Muscle layer of duodenum (tissue), 2 donors: ENCODE results near the gene CTDP1.
A peak's percentile ranks its signal among the peaks of the same experiment; 100 is the strongest.
"Not testable (repeated sequence)": the region's sequence is repeated elsewhere in the genome, so short reads cannot be mapped to it uniquely, and the experiment has no call there.

Source experiments
- H3K27ac ChIP-seq: one replicate; pipeline ENCODE4 v1.7.0; 2013; ENCODE audit warnings: mild to moderate bottlenecking, low read length
- H3K27me3 ChIP-seq: one replicate; pipeline ENCODE4 v1.7.0; 2013; ENCODE audit warnings: low read depth, mild to moderate bottlenecking, control low read depth, low read length
- H3K36me3 ChIP-seq, 2 donors: one replicate each; pipeline ENCODE4 v1.7.0; 2013; ENCODE audit warnings: low read length in 2 of 2, control low read depth in 1 of 2, mild to moderate bottlenecking in 1 of 2; ENCODE audit not compliant: insufficient read depth in 2 of 2, control insufficient read depth in 1 of 2
- H3K4me1 ChIP-seq, 2 donors: one replicate each; pipeline ENCODE4 v1.7.0; 2013; ENCODE audit warnings: low read length in 2 of 2, mild to moderate bottlenecking in 2 of 2, control low read depth in 1 of 2, moderate library complexity in 1 of 2; ENCODE audit not compliant: insufficient read depth in 2 of 2, control insufficient read depth in 1 of 2
- H3K4me3 ChIP-seq, 2 donors: one replicate each; pipeline ENCODE4 v1.7.0; 2013; ENCODE audit warnings: low read length in 2 of 2, low read depth in 1 of 2, mild to moderate bottlenecking in 1 of 2
- H3K9me3 ChIP-seq, 2 donors: one replicate each; pipeline ENCODE4 v1.7.0; 2013; ENCODE audit warnings: low read length in 2 of 2, control low read depth in 1 of 2, mild to moderate bottlenecking in 1 of 2; ENCODE audit not compliant: control insufficient read depth in 1 of 2
- donor health status: healthy.

CTDP1 gene

DNA sequence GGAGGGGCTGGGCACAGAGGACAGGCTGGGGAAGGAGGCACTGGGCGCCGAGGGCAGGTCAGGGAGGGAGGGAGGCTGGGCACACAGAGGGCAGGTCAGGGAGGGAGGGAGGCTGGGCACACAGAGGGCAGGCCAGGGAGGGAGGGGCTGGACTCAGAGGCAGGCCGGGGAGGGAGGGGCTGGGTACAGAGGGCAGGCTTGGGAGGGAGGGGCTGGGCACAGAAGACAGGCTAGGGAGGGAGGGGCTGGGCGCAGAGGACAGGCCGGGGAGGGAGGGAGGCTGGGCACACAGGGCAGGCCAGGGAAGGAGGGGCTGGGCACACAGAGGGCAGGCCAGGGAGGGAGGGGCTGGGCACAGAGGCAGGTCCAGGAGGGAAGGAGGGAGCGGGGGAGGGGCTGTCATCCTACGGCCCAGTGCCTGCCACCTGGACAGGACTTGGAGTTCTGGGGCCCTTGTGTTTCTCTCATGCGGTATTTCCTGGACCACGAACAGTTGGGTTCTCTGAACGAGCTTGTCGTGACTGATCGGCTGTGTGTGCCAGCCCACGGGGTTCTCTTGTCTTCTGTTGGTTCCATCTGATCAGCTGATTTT is 71.5 kb downstream of the CTDP1 start:
- Histone ChIP-seq H3K36me3 (peaks cover 16 to 55% of the 10 kb centered on the region in 2 donors), H3K9me3 (no peaks in the 10 kb centered on the region), H3K27me3 (no peaks in the 10 kb centered on the region), H3K4me3 (no peak overlapping the region), H3K27ac (peak overlapping the region; percentile 59), H3K4me1 (no peaks in the 10 kb centered on the region)

DNA sequence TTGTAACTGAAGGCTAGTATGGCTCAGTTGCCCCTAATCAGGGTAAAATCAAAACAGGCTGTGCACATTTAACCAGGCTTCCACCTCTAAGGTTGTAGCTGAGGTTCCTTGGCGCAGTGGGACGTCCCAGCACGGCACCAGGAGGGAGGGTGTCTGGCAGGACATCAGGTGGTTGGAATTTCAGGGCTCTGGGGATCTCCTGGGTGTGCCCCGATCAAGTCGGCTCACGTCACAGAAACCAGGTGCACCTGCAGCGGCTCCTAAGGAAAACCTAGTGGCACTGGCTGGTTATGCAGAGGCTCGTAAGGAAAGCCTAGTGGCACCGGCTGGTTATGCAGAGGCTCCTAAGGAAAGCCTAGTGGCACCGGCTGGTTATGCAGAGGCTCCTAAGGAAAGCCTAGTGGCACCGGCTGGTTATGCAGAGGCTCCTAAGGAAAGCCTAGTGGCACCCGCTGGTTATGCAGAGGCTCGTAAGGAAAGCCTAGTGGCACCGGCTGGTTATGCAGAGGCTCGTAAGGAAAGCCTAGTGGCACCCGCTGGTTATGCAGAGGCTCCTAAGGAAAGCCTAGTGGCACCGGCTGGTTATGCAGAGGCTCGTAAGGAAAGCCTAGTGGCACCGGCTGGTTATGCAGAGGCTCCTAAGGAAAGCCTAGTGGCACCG is 72.4 kb downstream of the CTDP1 start:
- H3K4me3 ChIP-seq, H3K9me3 ChIP-seq, H3K27me3 ChIP-seq, H3K4me1 ChIP-seq: not testable (repeated sequence)
- H3K36me3 ChIP-seq: peaks cover 16 to 51% of the 10 kb centered on the region in 2 donors
- H3K27ac ChIP-seq: peak overlapping the region; percentile 59

DNA sequence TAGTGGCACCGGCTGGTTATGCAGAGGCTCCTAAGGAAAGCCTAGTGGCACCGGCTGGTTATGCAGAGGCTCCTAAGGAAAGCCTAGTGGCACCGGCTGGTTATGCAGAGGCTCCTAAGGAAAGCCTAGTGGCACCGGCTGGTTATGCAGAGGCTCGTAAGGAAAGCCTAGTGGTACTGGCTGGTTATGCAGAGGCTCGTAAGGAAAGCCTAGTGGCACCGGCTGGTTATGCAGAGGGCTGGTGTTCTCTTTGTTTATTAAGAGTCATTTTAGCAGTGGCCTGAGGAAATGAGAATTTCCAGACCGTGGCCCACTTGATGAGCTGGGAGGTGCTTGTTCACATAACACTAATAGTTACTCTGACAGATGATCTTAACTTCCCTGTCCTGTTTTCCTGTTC is 73.3 kb downstream of the CTDP1 start:
- not testable (repeated sequence) for H3K4me1 ChIP-seq, H3K9me3 ChIP-seq, H3K4me3 ChIP-seq, H3K27ac ChIP-seq, H3K27me3 ChIP-seq
- H3K36me3 ChIP-seq: peaks cover 16 to 42% of the 10 kb centered on the region in 2 donors

DNA sequence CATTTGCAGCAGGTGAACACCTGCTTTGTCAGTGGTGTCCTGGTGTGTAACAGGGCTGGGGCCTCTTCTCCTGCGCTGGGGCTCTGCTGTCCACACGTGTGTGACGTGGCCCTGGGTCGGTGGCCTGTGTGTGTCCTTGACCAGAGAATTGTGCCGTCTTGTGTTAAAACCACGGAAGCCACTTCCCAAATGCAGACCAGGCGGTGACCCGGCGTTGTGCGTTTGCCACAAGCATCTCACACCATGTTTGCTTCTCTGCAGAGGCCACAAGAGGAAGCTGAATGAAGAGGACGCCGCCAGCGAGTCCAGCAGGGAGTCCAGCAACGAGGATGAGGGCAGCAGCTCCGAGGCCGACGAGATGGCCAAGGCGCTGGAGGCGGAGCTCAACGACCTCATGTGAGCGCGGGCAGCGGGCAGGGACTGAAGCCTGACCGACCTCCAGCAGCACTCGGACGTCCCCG is 73.8 kb downstream of the CTDP1 start:
- no peak overlapping the region for H3K4me3 ChIP-seq
- no peak overlapping the region for H3K27ac ChIP-seq
- no peaks in the 10 kb centered on the region for H3K4me1 ChIP-seq
- no peaks in the 10 kb centered on the region for H3K27me3 ChIP-seq
- H3K36me3 ChIP-seq: peaks cover 16 to 37% of the 10 kb centered on the region in 2 donors
- peaks cover 0 to 3% of the 10 kb centered on the region in 2 donors for H3K9me3 ChIP-seq

DNA sequence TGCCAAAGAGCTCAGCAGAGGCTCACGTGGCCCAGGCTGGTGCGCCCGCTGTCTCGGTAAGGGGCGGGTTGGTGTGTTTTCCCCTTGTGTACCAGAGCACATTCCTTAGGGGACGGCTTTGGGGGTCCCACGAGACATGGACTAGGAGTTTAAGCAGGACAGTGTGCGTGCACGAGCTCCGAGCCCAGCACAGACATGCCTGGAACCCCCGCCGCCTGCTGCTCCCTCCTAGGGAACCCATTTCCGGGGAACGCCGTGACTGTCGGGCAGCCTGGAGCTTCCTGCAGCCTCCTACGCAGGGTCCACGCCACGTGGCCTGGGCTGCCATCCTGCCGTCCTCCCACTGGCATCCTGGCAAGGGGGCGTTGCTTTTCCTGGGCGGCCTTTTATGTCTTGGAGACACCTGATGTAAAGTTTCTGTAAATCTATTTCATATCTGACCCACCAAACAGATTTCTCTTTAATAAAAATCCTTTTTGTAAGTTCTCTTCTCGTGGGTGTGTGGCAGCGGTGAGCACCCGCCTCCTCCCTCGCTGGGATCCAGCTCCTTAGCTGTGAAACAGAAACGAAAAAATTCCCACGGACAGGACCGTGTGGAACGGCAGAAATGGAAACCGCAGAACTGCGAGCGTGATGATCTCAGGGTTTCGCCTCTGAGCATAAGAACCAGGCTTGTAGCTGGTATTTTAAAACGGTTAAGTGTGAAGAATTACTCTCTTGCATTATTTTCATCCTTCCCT is 74.6 kb downstream of the CTDP1 start:
- H3K9me3 ChIP-seq: peaks cover 0 to 4% of the 10 kb centered on the region in 2 donors
- peaks cover 16 to 36% of the 10 kb centered on the region in 2 donors for H3K36me3 ChIP-seq
- H3K27ac ChIP-seq: no peak overlapping the region
- H3K4me3 ChIP-seq: no peak overlapping the region
- H3K27me3 ChIP-seq: no peaks in the 10 kb centered on the region
- H3K4me1 ChIP-seq: no peaks in the 10 kb centered on the region

DNA sequence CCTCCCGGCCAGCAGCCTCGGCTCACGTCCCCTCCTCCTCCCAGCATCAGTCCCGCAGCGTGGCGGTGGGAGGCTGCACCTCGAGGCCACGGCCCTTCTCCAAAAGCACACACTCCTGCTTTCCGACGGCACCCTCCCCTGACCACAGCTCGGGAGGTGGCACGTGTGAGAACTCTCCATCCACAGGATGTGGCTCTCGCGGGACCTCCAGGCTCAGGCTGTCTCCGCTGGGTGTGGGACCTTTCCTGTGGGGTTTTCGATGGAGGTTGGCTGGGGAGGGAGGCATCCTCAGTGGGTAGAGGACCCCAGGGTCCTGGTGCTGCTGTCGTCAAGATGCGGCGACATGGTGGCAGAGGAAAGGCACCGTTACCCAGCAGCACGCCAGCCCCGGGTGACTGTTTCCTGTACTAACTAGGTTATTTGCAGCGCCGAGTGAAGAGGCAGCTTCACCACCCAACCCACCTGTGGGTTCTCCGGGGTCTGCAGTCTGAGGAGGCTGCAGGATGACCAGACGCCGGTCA is 75.3 kb downstream of the CTDP1 start:
- no peaks in the 10 kb centered on the region for H3K27me3 ChIP-seq
- peaks cover 16 to 36% of the 10 kb centered on the region in 2 donors for H3K36me3 ChIP-seq
- no peak overlapping the region for H3K27ac ChIP-seq
- no peak overlapping the region for H3K4me3 ChIP-seq
- no peaks in the 10 kb centered on the region for H3K4me1 ChIP-seq
- peaks cover 0 to 9% of the 10 kb centered on the region in 2 donors for H3K9me3 ChIP-seq

DNA sequence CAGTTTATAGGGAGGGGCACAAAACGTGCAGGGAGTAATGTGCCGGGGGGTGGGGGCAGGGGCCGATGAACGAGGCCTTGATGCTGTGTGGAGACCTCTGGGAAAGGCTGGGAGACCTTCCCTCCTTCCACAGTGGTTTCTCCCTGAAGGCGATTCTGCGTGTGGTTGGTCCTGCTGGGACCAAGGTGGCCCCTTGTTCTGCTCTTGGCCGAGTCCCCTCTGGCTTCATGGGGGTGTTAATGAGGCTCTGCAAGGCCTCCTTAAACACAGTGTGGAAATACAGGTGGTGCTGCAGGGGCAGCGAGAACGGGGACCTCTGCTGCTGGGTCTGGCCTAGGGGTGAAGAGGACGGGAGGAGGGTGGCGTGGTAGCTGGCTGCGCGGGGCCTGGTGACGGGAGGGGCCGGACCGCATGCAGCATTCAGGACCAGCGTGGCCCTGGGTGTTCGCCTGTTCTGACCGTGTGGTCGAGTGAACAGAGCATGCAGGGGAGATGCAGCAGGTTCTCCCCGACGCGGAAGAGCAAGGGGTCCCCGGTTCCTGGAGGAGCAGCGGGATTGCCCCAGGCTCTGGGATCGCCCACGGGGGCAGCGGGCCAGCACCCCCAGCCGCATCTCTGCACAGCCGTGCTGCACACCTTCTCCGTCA is 76.0 kb downstream of the CTDP1 start:
- H3K4me1 ChIP-seq: no peaks in the 10 kb centered on the region
- H3K27me3 ChIP-seq: no peaks in the 10 kb centered on the region
- H3K4me3 ChIP-seq: no peak overlapping the region
- H3K9me3 ChIP-seq: peaks cover 0 to 9% of the 10 kb centered on the region in 2 donors
- H3K27ac ChIP-seq: no peak overlapping the region
- H3K36me3 ChIP-seq: peaks cover 16 to 36% of the 10 kb centered on the region in 2 donors

DNA sequence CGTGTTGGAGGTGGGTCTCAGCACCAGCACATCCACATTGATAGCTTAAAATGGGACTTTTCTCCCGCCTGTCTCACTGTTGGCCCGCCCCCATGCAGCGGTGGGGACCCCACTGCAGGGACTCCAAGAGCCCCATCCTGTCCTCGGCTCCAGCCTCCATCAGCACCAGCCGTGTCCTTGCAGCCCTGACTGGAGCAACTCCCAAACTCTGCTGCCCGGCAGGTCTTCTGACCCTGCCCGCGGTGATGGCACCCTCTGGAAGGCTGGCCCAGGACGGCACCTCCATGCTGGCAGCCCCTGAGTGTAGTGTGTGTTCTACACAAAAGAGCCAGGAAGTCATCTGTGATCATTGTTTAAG is 76.5 kb downstream of the CTDP1 start:
- H3K36me3 ChIP-seq: peaks cover 16 to 36% of the 10 kb centered on the region in 2 donors
- H3K27me3 ChIP-seq: no peaks in the 10 kb centered on the region
- H3K9me3 ChIP-seq: peaks cover 0 to 9% of the 10 kb centered on the region in 2 donors
- H3K4me3 ChIP-seq: no peak overlapping the region
- no peak overlapping the region for H3K27ac ChIP-seq
- no peaks in the 10 kb centered on the region for H3K4me1 ChIP-seq

DNA sequence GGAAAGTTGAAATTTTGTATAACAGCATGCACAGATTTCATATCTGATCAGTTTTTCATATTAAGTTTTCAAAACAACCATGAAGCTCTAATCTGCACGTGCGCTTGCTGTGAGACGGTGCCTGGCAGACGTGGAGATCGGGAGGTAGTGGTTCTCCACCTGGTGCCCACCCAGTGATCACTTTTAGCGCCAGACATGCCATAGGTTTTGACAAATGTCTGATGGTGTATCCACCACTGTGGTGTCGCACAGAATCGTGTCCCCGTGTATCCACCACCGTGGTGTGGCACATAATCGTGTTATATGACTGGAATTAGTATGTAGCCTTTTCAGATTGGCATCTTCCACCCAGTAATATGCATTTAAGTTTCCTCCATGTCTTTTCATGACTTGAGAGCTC is 77.2 kb downstream of the CTDP1 start:
- Histone ChIP-seq H3K36me3 (peaks cover 16 to 33% of the 10 kb centered on the region in 2 donors), H3K9me3 (peaks cover 0 to 9% of the 10 kb centered on the region in 2 donors), H3K27me3 (no peaks in the 10 kb centered on the region), H3K4me3 (no peak overlapping the region), H3K27ac (no peak overlapping the region), H3K4me1 (no peaks in the 10 kb centered on the region)

DNA sequence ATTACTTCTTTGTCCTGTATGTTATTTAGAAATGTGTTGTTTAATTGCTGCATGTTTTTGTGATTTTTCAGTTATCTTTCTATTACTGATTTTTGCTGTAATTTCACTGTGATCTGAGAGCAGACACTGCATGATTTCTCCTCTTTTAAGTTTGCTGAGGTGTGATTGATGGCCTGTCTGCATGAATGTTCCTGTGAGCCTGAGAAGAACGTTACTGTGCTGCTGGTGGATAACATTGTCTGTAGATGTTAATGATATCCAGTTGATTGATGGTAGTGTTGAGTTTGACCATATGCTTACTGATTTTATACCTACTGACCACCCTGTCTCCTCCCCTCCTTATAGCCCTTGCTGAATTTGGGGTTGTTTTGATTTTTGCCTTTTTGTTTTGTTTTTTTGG is 80.7 kb downstream of the CTDP1 start:
- Histone ChIP-seq H3K4me3 (no peak overlapping the region), H3K27ac (no peak overlapping the region), H3K4me1 (no peaks in the 10 kb centered on the region), H3K36me3 (peaks cover 2 to 10% of the 10 kb centered on the region in 2 donors), H3K27me3 (no peaks in the 10 kb centered on the region), H3K9me3 (peaks cover 0 to 9% of the 10 kb centered on the region in 2 donors)

DNA sequence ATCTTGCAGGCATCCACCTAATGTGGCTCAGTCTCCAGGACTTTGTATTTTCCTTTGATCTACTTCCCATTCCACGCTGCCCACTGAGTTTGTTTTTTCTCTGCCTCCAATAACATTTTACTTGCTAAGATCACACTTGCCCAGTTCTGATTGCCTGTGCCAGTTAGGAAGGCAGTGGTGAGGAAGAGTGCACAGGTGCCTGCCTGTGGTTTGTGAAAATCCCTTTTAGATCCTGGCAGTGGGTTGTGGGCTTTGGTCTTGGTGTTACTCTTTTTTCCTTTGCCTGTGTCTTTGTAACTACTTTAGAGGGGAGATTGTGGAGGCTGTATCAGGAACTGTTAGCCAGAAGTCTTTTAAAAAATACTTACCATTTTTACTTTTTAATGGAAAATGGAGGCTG is 81.3 kb downstream of the CTDP1 start:
- Histone ChIP-seq H3K4me1 (no peaks in the 10 kb centered on the region), H3K36me3 (peaks cover 0 to 4% of the 10 kb centered on the region in 2 donors), H3K9me3 (peaks cover 0 to 9% of the 10 kb centered on the region in 2 donors), H3K27ac (no peak overlapping the region), H3K4me3 (no peak overlapping the region), H3K27me3 (no peaks in the 10 kb centered on the region)
